Gastrocnemius medialis (tissue), 4 donors: ENCODE results near the gene EXOC3L2. TPM values are rescaled to one million over a fixed set of nuclear protein-coding genes. Genes with fewer than 3 reads are reported as not detected.
"Not testable (repeated sequence)": the region's sequence is repeated elsewhere in the genome, so short reads cannot be mapped to it uniquely, and the experiment has no call there.

ENCODE experiments used
- ATAC-seq, 2 donors: fragments of 150-250 bp; one replicate each; pipeline ENCODE4 v1.9.1; 2016
- DNase-seq, 2 donors: peaks; one replicate each; pipeline ENCODE4 v3.0.0-alpha.2; 2019
- H3K27ac ChIP-seq, 4 donors: fragments of 200-600 bp; sonication (generic); 1 replicate in 1 of 4; 2 replicates in 3 of 4; pipeline ENCODE4 v1.5.1; 2016 to 2018; ENCODE audit warnings: mild to moderate bottlenecking in 2 of 4, moderate library complexity in 1 of 4
- H3K27me3 ChIP-seq, 3 donors: fragments of 200-600 bp; sonication (generic) in 2 of 3; 1 replicate in 1 of 3; 2 replicates in 2 of 3; pipeline versions ENCODE4 v1.5.1 to v1.6.0; 2016 to 2019; ENCODE audit warnings: mild to moderate bottlenecking in 1 of 3, moderate library complexity in 1 of 3
- H3K36me3 ChIP-seq, 2 donors: fragments of 200-600 bp; sonication (generic) in 1 of 2; one replicate each; pipeline ENCODE4 v1.5.1; 2017 to 2018
- H3K4me1 ChIP-seq, 2 donors: fragments of 200-600 bp; sonication (generic) in 1 of 2; one replicate each; pipeline ENCODE4 v1.5.1; 2016 to 2017; ENCODE audit warnings: mild to moderate bottlenecking in 2 of 2
- H3K4me3 ChIP-seq, 4 donors: fragments of 200-600 bp; sonication (generic) in 3 of 4; 1 replicate in 1 of 4; 2 replicates in 3 of 4; pipeline ENCODE4 v1.5.1; 2016 to 2019; ENCODE audit warnings: mild to moderate bottlenecking in 2 of 4
- H3K9me3 ChIP-seq, 3 donors: fragments of 200-600 bp; sonication (generic) in 2 of 3; 1 replicate in 1 of 3; 2 replicates in 2 of 3; pipeline ENCODE4 v1.5.1; 2016 to 2019
- POLR2A ChIP-seq, 2 donors: fragments of 450-650 bp; IDR thresholded peaks; one replicate each; pipeline ENCODE4 v1.6.1; 2017; ENCODE audit warnings: antibody characterized with exemption in 2 of 2, mild to moderate bottlenecking in 2 of 2, moderate library complexity in 2 of 2
- in situ Hi-C, 4 donors: fragments of 200-750 bp; cut with MboI; loops; one replicate each; pipeline versions ENCODE4 v1.15.0 to v1.8.0; 2017; ENCODE audit warnings: low sequenced_read_pairs in 4 of 4
- intact Hi-C: fragments of 100-400 bp; cut with DNase I; formaldehyde crosslinking; loops from one replicate; pipeline ENCODE4 v1.15.1; 2023; ENCODE audit warnings: low total_unique reads
- total RNA-seq, 4 donors: library from RNA; depleted of rRNA; stranded (reverse); fragments of >200 nt; gene quantifications; one replicate each; pipeline versions ENCODE4 v1.1.0 to v1.2.3, GENCODE V29; 2016
- TF ChIP-seq, protein P1 (sequence below), 5 experiments: fragments of 450-650 bp in 3 of 5; fragments of 200-600 bp in 2 of 5; sonication (generic) in 2 of 5; IDR thresholded peaks in 4 of 5; conservative IDR thresholded peaks in 1 of 5; 1 replicate in 4 of 5; 2 replicates in 1 of 5; pipeline ENCODE4 v1.5.1; 2016 to 2019; ENCODE audit warnings: antibody characterized with exemption in 5 of 5, mild to moderate bottlenecking in 3 of 5, moderate library complexity in 3 of 5

The EXOC3L2 gene
- total RNA-seq, 4 donors from 2014 or later = 0.46 to 0.55 TPM; not detected in 2

- no peaks in the 10 kb centered on the region for H3K27me3 ChIP-seq
- no peaks in the 10 kb centered on the region for H3K9me3 ChIP-seq
- no peak overlapping the region for H3K27ac ChIP-seq
- TF ChIP-seq, protein P1, sequence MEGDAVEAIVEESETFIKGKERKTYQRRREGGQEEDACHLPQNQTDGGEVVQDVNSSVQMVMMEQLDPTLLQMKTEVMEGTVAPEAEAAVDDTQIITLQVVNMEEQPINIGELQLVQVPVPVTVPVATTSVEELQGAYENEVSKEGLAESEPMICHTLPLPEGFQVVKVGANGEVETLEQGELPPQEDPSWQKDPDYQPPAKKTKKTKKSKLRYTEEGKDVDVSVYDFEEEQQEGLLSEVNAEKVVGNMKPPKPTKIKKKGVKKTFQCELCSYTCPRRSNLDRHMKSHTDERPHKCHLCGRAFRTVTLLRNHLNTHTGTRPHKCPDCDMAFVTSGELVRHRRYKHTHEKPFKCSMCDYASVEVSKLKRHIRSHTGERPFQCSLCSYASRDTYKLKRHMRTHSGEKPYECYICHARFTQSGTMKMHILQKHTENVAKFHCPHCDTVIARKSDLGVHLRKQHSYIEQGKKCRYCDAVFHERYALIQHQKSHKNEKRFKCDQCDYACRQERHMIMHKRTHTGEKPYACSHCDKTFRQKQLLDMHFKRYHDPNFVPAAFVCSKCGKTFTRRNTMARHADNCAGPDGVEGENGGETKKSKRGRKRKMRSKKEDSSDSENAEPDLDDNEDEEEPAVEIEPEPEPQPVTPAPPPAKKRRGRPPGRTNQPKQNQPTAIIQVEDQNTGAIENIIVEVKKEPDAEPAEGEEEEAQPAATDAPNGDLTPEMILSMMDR (IDR thresholded peaks at IDR 0.05 in 4 of 5, conservative IDR thresholded peaks at IDR 0.05 in 1 of 5) = no peak
- no peak for TF ChIP-seq POLR2A (IDR thresholded peaks at IDR 0.05)
- no peak for DNase-seq
- in situ Hi-C loops = no loop called here
- no peak for ATAC-seq
- intact Hi-C loops = no loop called here
- H3K4me1 ChIP-seq = no peaks in the 10 kb centered on the region
- peaks cover 0 to 10% of the 10 kb centered on the region in 2 donors for H3K36me3 ChIP-seq
- no peak overlapping the region for H3K4me3 ChIP-seq
These were observed 26.0 kb upstream of the EXOC3L2 start for GRCh38 chr19:45271098-45271734.

DNA sequence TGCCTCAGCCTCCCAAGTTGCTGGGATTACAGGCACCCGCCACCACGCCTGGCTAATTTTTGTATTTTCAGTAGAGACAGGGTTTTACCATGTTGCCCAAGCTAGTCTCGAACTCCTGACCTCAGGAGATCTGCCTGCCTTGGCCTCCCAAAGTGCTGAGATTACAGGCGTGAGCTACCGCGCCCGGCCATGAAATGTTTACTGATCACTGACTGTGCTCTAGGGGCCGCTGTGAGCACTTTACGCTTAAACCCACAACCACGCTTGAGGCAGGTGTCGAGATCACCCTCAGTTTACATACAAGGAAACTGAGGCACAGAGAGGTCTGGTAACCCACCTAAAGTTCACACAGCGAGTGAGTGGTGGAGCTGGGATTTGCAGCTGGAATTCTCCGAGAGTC lies 24.7 kb upstream of the EXOC3L2 start:
- H3K4me1 ChIP-seq, H3K27me3 ChIP-seq, H3K9me3 ChIP-seq, DNase-seq, H3K4me3 ChIP-seq, in situ Hi-C loops, intact Hi-C loops, H3K27ac ChIP-seq, ATAC-seq: not testable (repeated sequence)
- H3K36me3 ChIP-seq = peaks cover 0 to 10% of the 10 kb centered on the region in 2 donors

- Histone ChIP-seq H3K27ac (no peak overlapping the region), H3K4me3 (no peak overlapping the region), H3K36me3 (peaks cover 0 to 10% of the 10 kb centered on the region in 2 donors), H3K27me3 (no peaks in the 10 kb centered on the region), H3K4me1 (no peaks in the 10 kb centered on the region), H3K9me3 (no peaks in the 10 kb centered on the region)
- ATAC-seq = no peak
- intact Hi-C loops (no loop called here), in situ Hi-C loops (no loop called here)
- TF ChIP-seq, protein P1 (IDR thresholded peaks at IDR 0.05 in 4 of 5, conservative IDR thresholded peaks at IDR 0.05 in 1 of 5) = no peak
- no peak for TF ChIP-seq POLR2A (IDR thresholded peaks at IDR 0.05)
- no peak for DNase-seq
These were observed 22.1 kb upstream of the EXOC3L2 start for GRCh38 chr19:45267296-45267695.

DNA sequence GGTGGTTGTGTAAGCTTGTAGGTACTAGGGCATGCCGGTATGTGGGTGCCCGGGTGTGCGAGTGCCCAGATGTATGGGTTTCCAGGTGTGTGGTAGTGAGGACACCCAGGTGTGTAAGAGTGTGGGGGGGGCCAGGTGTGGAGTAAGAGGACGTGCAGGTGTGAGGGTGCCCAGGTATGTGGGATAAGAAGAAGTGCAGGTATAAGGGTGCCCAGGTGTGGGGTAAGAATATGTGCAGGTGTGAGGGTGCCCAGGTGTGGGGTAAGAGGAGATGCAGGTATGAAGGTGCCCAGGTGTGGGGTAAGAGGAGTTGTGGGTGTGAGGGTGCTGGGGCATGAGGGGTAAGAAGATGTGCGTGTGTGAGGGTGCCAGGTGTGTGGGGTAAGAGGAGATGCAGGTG lies 20.2 kb upstream of the EXOC3L2 start:
- H3K4me1 ChIP-seq = no peaks in the 10 kb centered on the region
- H3K27ac ChIP-seq = no peak overlapping the region
- in situ Hi-C loops (no loop called here), intact Hi-C loops (no loop called here)
- H3K36me3 ChIP-seq = no peaks in the 10 kb centered on the region
- TF ChIP-seq POLR2A (IDR thresholded peaks at IDR 0.05) = no peak
- TF ChIP-seq, protein P1 (IDR thresholded peaks at IDR 0.05 in 4 of 5, conservative IDR thresholded peaks at IDR 0.05 in 1 of 5) = no peak
- DNase-seq (no peak), ATAC-seq (no peak)
- no peaks in the 10 kb centered on the region for H3K9me3 ChIP-seq
- no peak overlapping the region for H3K4me3 ChIP-seq
- no peaks in the 10 kb centered on the region for H3K27me3 ChIP-seq

DNA sequence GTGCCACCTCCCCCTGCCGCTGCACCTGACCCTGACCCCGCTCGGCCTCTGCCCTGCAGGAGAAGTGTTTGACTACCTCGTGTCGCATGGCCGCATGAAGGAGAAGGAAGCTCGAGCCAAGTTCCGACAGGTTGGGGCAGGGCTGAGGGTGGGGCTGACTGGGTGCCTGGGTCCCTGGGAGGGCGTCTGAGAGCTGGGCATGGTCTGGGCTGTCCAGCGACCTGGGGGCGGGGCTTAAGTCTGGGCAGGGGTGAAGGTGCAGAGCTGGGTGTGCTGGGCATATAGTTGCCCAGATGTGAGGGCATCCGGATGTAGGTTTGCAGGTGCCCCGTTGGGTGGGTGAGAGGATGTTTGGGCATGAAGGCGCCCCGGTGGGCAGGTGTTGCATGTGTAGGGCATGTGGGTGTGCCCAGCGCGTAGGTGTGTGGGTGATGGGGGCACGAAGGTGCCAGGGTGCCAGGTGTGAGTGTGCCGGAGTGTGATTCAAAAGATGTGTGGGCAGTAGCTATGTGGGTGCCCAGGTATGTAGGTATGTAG lies 19.6 kb upstream of the EXOC3L2 start:
- Histone ChIP-seq H3K4me3 (no peak overlapping the region), H3K9me3 (no peaks in the 10 kb centered on the region), H3K27ac (no peak overlapping the region), H3K27me3 (no peaks in the 10 kb centered on the region), H3K4me1 (no peaks in the 10 kb centered on the region), H3K36me3 (no peaks in the 10 kb centered on the region)
- no peak for TF ChIP-seq POLR2A (IDR thresholded peaks at IDR 0.05)
- TF ChIP-seq, protein P1 (IDR thresholded peaks at IDR 0.05 in 4 of 5, conservative IDR thresholded peaks at IDR 0.05 in 1 of 5) = no peak
- intact Hi-C loops = no loop called here
- ATAC-seq = no peak
- in situ Hi-C loops = no loop called here
- no peak for DNase-seq
